SU-DHL-6 (cell line): ENCODE data around the gene EFNA1.

Experiments used
- CTCF ChIP-seq: fragments of 200-600 bp; sonication (generic); IDR thresholded peaks from one replicate; pipeline ENCODE4 v1.5.1; 2017; ENCODE audit warnings: antibody characterized with exemption, mild to moderate bottlenecking, low read length, moderate library complexity; ENCODE audit not compliant: insufficient read depth, poor library complexity, severe bottlenecking
- EZH2phosphoT487 ChIP-seq: fragments of 200-600 bp; sonication (generic), shearing (Covaris generic); conservative IDR thresholded peaks from 2 replicates; pipeline ENCODE4 v1.6.1; 2018; ENCODE audit warnings: mild to moderate bottlenecking, antibody characterized with exemption, low read length, moderate library complexity, mixed read lengths

- TF ChIP-seq CTCF (no peak), EZH2phosphoT487 (no peak)
These were observed 22.8 kb upstream of the EFNA1 start for GRCh38 chr1:155104605-155105534.
